SK-N-SH treated with all-trans-retinoic acid at 6 μM for 48 hours (cell line): Measurements from ENCODE around the gene CDC16.

Experiments
- ATAC-seq: fragments of 200-7000 bp; cut with Tn5 transposase; 3 replicates; pipeline ENCODE4 v1.9.1; 2020; ENCODE audit warnings: mild to moderate bottlenecking, moderate library complexity
- CSDC2 ChIP-seq: fragments of 250-450 bp; sonication (Bioruptor Pico); IDR thresholded peaks from 2 replicates; pipeline ENCODE4 v1.5.0; 2020; ENCODE audit warnings: mild to moderate bottlenecking, moderate library complexity
- ESRRG ChIP-seq: fragments of 250-450 bp; sonication (Bioruptor Pico); IDR thresholded peaks from 2 replicates; pipeline ENCODE4 v1.6.1; 2021; ENCODE audit warnings: mild to moderate bottlenecking
- GLIS3 ChIP-seq: fragments of 250-450 bp; sonication (Bioruptor Pico); IDR thresholded peaks from 2 replicates; pipeline ENCODE4 v1.5.0; 2020; ENCODE audit warnings: mild to moderate bottlenecking, moderate library complexity
- ISL1 ChIP-seq: fragments of 250-450 bp; sonication (Bioruptor Pico); IDR thresholded peaks from 2 replicates; pipeline ENCODE4 v2.1.2; 2022; ENCODE audit warnings: mild to moderate bottlenecking, moderate library complexity
- OSR1 ChIP-seq: fragments of 250-450 bp; sonication (Bioruptor Pico); IDR thresholded peaks from 2 replicates; pipeline ENCODE4 v1.8.0; 2022; ENCODE audit warnings: moderate library complexity, mild to moderate bottlenecking, inconsistent platforms
- PPARA ChIP-seq: fragments of 250-450 bp; sonication (Bioruptor Pico); IDR thresholded peaks from 2 replicates; pipeline ENCODE4 v1.5.0; 2020; ENCODE audit warnings: mild to moderate bottlenecking, borderline replicate concordance
- RARB ChIP-seq: fragments of 250-450 bp; sonication (Bioruptor Pico); IDR thresholded peaks from 2 replicates; pipeline ENCODE4 v1.8.0; 2021; ENCODE audit warnings: mild to moderate bottlenecking, moderate library complexity
- SNAI2 ChIP-seq: fragments of 250-450 bp; sonication (Bioruptor Pico); IDR thresholded peaks from 2 replicates; pipeline ENCODE4 v1.5.0; 2020; ENCODE audit warnings: mild to moderate bottlenecking, moderate library complexity
- TCF4 ChIP-seq: fragments of 250-450 bp; sonication (Bioruptor Pico); IDR thresholded peaks from 2 replicates; pipeline ENCODE4 v1.8.0; 2021; ENCODE audit warnings: mild to moderate bottlenecking, moderate library complexity, borderline replicate concordance
- TOX ChIP-seq: fragments of 250-450 bp; sonication (Bioruptor Pico); IDR thresholded peaks from 2 replicates; pipeline ENCODE4 v1.8.0; 2021; ENCODE audit warnings: mild to moderate bottlenecking, moderate library complexity, borderline replicate concordance
- ZC3H10 ChIP-seq: fragments of 250-450 bp; sonication (Bioruptor Pico); IDR thresholded peaks from 2 replicates; pipeline ENCODE4 v1.5.1; 2021; ENCODE audit warnings: mild to moderate bottlenecking, moderate library complexity
- ZFP3 ChIP-seq: fragments of 250-450 bp; sonication (Bioruptor Pico); IDR thresholded peaks from 2 replicates; pipeline ENCODE4 v1.5.0; 2020; ENCODE audit warnings: mild to moderate bottlenecking, moderate library complexity
- ZNF565 ChIP-seq: fragments of 450-650 bp; formaldehyde crosslinking; conservative IDR thresholded peaks from 2 replicates; pipeline ENCODE4 v1.5.0; 2020; ENCODE audit warnings: low read depth, mild to moderate bottlenecking, moderate library complexity
- ZNF70 ChIP-seq: fragments of 450-650 bp; formaldehyde crosslinking; IDR thresholded peaks from 2 replicates; pipeline ENCODE4 v1.5.0; 2020; ENCODE audit warnings: mild to moderate bottlenecking, moderate library complexity
- TF ChIP-seq, protein P1 (sequence below): fragments of 250-450 bp; sonication (Bioruptor Pico); IDR thresholded peaks from 2 replicates; pipeline ENCODE4 v1.5.1; 2020; ENCODE audit warnings: low read depth, mild to moderate bottlenecking, moderate library complexity
- TF ChIP-seq, protein P2 (sequence below): fragments of 250-450 bp; sonication (Bioruptor Pico); IDR thresholded peaks from 2 replicates; pipeline ENCODE4 v1.5.1; 2021; ENCODE audit warnings: mild to moderate bottlenecking, moderate library complexity
- TF ChIP-seq, protein P3 (sequence below): fragments of 250-450 bp; sonication (Bioruptor Pico); IDR thresholded peaks from 2 replicates; pipeline ENCODE4 v1.5.0; 2020; ENCODE audit warnings: mild to moderate bottlenecking, moderate library complexity
- TF ChIP-seq, protein P4 (sequence below): fragments of 250-450 bp; sonication (Bioruptor Pico); IDR thresholded peaks from 2 replicates; pipeline ENCODE4 v1.8.0; 2020; ENCODE audit warnings: mild to moderate bottlenecking, moderate library complexity, borderline replicate concordance

CDC16 gene

DNA sequence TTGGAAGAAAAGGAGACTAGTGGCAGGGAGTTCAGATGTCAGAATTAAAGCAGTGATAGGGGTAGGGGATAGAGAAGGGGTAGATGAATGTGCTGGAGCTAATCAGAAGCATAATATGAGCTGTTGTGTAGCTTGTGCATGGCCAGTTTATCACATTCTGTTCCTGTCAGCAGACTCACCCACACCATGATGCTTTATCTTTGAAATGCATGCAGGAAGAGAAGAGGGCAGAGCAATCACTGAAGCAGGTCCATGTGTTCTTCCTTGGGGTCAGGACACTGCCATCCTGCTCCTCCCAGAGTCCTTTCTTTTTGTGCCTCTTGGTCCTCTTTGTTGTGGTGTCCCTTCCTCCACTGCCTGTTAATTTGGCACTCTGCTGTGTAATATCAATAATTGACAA is 85.4 kb downstream of the CDC16 start:
- TF ChIP-seq, protein P1, sequence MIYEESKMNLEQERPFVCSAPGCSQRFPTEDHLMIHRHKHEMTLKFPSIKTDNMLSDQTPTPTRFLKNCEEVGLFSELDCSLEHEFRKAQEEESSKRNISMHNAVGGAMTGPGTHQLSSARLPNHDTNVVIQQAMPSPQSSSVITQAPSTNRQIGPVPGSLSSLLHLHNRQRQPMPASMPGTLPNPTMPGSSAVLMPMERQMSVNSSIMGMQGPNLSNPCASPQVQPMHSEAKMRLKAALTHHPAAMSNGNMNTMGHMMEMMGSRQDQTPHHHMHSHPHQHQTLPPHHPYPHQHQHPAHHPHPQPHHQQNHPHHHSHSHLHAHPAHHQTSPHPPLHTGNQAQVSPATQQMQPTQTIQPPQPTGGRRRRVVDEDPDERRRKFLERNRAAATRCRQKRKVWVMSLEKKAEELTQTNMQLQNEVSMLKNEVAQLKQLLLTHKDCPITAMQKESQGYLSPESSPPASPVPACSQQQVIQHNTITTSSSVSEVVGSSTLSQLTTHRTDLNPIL (CRISPR knock-in tag), result no peak
- TF ChIP-seq TOX (CRISPR knock-in tag) (no peak), RARB (CRISPR knock-in tag) (no peak), GLIS3 (CRISPR knock-in tag) (no peak), TCF4 (no peak), ZNF565 (CRISPR knock-in tag) (no peak), ESRRG (CRISPR knock-in tag) (no peak), ZFP3 (CRISPR knock-in tag) (no peak)
- TF ChIP-seq, protein P2, sequence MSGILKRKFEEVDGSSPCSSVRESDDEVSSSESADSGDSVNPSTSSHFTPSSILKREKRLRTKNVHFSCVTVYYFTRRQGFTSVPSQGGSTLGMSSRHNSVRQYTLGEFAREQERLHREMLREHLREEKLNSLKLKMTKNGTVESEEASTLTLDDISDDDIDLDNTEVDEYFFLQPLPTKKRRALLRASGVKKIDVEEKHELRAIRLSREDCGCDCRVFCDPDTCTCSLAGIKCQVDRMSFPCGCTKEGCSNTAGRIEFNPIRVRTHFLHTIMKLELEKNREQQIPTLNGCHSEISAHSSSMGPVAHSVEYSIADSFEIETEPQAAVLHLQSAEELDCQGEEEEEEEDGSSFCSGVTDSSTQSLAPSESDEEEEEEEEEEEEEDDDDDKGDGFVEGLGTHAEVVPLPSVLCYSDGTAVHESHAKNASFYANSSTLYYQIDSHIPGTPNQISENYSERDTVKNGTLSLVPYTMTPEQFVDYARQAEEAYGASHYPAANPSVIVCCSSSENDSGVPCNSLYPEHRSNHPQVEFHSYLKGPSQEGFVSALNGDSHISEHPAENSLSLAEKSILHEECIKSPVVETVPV, result no peak
- TF ChIP-seq, protein P3, sequence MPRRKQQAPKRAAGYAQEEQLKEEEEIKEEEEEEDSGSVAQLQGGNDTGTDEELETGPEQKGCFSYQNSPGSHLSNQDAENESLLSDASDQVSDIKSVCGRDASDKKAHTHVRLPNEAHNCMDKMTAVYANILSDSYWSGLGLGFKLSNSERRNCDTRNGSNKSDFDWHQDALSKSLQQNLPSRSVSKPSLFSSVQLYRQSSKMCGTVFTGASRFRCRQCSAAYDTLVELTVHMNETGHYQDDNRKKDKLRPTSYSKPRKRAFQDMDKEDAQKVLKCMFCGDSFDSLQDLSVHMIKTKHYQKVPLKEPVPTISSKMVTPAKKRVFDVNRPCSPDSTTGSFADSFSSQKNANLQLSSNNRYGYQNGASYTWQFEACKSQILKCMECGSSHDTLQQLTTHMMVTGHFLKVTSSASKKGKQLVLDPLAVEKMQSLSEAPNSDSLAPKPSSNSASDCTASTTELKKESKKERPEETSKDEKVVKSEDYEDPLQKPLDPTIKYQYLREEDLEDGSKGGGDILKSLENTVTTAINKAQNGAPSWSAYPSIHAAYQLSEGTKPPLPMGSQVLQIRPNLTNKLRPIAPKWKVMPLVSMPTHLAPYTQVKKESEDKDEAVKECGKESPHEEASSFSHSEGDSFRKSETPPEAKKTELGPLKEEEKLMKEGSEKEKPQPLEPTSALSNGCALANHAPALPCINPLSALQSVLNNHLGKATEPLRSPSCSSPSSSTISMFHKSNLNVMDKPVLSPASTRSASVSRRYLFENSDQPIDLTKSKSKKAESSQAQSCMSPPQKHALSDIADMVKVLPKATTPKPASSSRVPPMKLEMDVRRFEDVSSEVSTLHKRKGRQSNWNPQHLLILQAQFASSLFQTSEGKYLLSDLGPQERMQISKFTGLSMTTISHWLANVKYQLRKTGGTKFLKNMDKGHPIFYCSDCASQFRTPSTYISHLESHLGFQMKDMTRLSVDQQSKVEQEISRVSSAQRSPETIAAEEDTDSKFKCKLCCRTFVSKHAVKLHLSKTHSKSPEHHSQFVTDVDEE (CRISPR knock-in tag), result no peak
- ATAC-seq, result no peak

DNA sequence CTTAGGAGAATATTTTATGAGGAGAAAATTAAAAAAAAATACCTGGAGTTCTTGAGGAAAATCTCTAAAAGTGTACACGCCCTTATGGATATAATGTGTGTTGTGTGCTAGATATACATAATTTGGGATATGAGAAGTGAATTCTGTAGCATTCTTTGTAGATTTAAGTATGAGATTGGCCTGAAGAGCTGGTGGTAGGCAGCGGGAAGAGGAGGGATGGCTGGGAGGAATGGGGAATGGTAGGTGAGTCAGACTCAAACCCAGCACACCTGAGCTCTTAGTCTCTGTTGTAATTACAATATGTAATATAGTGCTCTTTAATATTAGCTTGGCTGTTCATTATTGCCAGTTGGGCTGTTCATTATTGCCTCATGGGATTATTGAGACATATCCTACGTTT is 86.6 kb downstream of the CDC16 start:
- ATAC-seq, result no peak
- TF ChIP-seq ISL1 (CRISPR knock-in tag) (no peak), ZNF565 (CRISPR knock-in tag) (no peak), SNAI2 (CRISPR knock-in tag) (no peak), ZNF70 (CRISPR knock-in tag) (no peak), ESRRG (CRISPR knock-in tag) (no peak), OSR1 (CRISPR knock-in tag) (no peak), PPARA (CRISPR knock-in tag) (no peak), CSDC2 (CRISPR knock-in tag) (no peak), GLIS3 (CRISPR knock-in tag) (no peak), ZC3H10 (no peak)
- TF ChIP-seq, protein P2, result no peak
- TF ChIP-seq, protein P4, sequence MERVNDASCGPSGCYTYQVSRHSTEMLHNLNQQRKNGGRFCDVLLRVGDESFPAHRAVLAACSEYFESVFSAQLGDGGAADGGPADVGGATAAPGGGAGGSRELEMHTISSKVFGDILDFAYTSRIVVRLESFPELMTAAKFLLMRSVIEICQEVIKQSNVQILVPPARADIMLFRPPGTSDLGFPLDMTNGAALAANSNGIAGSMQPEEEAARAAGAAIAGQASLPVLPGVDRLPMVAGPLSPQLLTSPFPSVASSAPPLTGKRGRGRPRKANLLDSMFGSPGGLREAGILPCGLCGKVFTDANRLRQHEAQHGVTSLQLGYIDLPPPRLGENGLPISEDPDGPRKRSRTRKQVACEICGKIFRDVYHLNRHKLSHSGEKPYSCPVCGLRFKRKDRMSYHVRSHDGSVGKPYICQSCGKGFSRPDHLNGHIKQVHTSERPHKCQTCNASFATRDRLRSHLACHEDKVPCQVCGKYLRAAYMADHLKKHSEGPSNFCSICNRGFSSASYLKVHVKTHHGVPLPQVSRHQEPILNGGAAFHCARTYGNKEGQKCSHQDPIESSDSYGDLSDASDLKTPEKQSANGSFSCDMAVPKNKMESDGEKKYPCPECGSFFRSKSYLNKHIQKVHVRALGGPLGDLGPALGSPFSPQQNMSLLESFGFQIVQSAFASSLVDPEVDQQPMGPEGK (CRISPR knock-in tag), result no peak
- TF ChIP-seq, protein P3 (CRISPR knock-in tag), result no peak
